ENCODE results near the gene MTSS2.

The MTSS2 gene

GRCh38 chr16:70676675-70677498, 9.0 kb downstream of the MTSS2 start:
- TF ChIP-seq RARB (CRISPR knock-in tag; IDR thresholded peaks at IDR 0.05) (no peak), ZNF565 (CRISPR knock-in tag; conservative IDR thresholded peaks at IDR 0.05; ENCODE audit: low read depth) (no peak), BACH2 (CRISPR knock-in tag; IDR thresholded peaks at IDR 0.05; ENCODE audit: borderline replicate concordance) (no peak), GLIS3 (CRISPR knock-in tag; IDR thresholded peaks at IDR 0.05) (no peak), TCF4 (CRISPR knock-in tag; IDR thresholded peaks at IDR 0.05; ENCODE audit: borderline replicate concordance) (no peak), OSR1 (CRISPR knock-in tag; IDR thresholded peaks at IDR 0.05) (no peak), TOX (CRISPR knock-in tag; IDR thresholded peaks at IDR 0.05; ENCODE audit: borderline replicate concordance) (no peak), ESRRG (CRISPR knock-in tag; IDR thresholded peaks at IDR 0.05) (no peak), ZC3H10 (CRISPR knock-in tag; IDR thresholded peaks at IDR 0.05) (no peak), POU6F1 (CRISPR knock-in tag; IDR thresholded peaks at IDR 0.05; ENCODE audit: borderline replicate concordance, low read depth) (no peak), CSDC2 (CRISPR knock-in tag; IDR thresholded peaks at IDR 0.05) (no peak), PPARA (CRISPR knock-in tag; IDR thresholded peaks at IDR 0.05; ENCODE audit: borderline replicate concordance) (no peak), SNAI2 (CRISPR knock-in tag; IDR thresholded peaks at IDR 0.05) (no peak), ZFP30 (CRISPR knock-in tag; IDR thresholded peaks at IDR 0.05) (no peak), CSRNP3 (CRISPR knock-in tag; IDR thresholded peaks at IDR 0.05) (no peak), ZNF70 (CRISPR knock-in tag; IDR thresholded peaks at IDR 0.05) (no peak), ARNTL (CRISPR knock-in tag; IDR thresholded peaks at IDR 0.05; ENCODE audit: borderline replicate concordance, low read depth) (no peak), ZNF8 (CRISPR knock-in tag; IDR thresholded peaks at IDR 0.05) (no peak)
- TF ChIP-seq, protein P1, sequence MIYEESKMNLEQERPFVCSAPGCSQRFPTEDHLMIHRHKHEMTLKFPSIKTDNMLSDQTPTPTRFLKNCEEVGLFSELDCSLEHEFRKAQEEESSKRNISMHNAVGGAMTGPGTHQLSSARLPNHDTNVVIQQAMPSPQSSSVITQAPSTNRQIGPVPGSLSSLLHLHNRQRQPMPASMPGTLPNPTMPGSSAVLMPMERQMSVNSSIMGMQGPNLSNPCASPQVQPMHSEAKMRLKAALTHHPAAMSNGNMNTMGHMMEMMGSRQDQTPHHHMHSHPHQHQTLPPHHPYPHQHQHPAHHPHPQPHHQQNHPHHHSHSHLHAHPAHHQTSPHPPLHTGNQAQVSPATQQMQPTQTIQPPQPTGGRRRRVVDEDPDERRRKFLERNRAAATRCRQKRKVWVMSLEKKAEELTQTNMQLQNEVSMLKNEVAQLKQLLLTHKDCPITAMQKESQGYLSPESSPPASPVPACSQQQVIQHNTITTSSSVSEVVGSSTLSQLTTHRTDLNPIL (CRISPR knock-in tag; IDR thresholded peaks at IDR 0.05; ENCODE audit: low read depth): no peak
- TF ChIP-seq, protein P2, sequence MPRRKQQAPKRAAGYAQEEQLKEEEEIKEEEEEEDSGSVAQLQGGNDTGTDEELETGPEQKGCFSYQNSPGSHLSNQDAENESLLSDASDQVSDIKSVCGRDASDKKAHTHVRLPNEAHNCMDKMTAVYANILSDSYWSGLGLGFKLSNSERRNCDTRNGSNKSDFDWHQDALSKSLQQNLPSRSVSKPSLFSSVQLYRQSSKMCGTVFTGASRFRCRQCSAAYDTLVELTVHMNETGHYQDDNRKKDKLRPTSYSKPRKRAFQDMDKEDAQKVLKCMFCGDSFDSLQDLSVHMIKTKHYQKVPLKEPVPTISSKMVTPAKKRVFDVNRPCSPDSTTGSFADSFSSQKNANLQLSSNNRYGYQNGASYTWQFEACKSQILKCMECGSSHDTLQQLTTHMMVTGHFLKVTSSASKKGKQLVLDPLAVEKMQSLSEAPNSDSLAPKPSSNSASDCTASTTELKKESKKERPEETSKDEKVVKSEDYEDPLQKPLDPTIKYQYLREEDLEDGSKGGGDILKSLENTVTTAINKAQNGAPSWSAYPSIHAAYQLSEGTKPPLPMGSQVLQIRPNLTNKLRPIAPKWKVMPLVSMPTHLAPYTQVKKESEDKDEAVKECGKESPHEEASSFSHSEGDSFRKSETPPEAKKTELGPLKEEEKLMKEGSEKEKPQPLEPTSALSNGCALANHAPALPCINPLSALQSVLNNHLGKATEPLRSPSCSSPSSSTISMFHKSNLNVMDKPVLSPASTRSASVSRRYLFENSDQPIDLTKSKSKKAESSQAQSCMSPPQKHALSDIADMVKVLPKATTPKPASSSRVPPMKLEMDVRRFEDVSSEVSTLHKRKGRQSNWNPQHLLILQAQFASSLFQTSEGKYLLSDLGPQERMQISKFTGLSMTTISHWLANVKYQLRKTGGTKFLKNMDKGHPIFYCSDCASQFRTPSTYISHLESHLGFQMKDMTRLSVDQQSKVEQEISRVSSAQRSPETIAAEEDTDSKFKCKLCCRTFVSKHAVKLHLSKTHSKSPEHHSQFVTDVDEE (CRISPR knock-in tag; IDR thresholded peaks at IDR 0.05): no peak
- no peak for ATAC-seq

- no peak for TF ChIP-seq CSDC2 (CRISPR knock-in tag; IDR thresholded peaks at IDR 0.05)
- no peak for TF ChIP-seq ZFP30 (CRISPR knock-in tag; IDR thresholded peaks at IDR 0.05)
- TF ChIP-seq ZNF70 (CRISPR knock-in tag; IDR thresholded peaks at IDR 0.05): no peak
- no peak for TF ChIP-seq SNAI2 (CRISPR knock-in tag; IDR thresholded peaks at IDR 0.05)
- no peak for ATAC-seq
Observed at GRCh38 chr16:70675851-70676513, 9.9 kb downstream of the MTSS2 start.

DNA sequence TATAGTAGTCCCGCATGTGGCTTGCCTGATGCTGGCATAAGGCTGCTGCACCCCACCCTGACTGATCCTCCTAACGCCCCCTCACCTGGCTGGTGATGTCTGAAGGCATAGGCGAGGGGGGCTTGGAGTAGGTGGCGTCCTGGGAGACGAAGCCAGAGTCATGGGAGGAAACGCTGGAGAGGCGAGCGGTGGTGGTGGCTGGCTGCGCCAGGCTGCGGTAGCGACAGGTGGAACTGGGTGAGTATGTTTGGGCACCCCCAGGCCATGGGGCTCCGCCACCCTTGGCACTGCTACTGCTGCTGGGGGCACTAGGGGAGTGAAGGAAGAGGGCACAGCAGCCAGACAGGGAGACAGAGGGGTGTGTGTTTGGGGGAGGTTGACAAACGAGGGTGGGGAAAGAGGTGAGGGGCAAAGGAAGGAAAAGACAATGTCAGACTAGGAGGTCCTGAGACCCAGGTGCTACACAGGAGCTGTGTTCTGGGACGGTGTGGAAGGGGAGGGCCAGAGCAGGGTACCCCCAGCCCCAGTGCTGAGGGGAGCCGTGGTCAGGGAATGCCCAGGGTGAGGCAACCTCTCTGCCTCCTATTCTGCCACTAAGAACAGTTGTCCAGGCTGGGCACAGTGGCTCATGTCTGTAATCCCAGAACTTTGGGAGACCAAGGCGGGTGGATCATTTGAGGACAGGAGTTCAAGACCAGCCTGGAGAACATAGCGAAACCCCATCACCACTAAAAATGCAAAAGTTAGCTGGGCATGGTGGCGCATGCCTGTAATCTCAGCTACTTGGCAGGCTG, 11.4 kb downstream of the MTSS2 start:
- ATAC-seq: no peak; the same call in 1 of the 3 replicates
- no peak for TF ChIP-seq TOX (CRISPR knock-in tag; IDR thresholded peaks at IDR 0.05; ENCODE audit: borderline replicate concordance)
- no peak for TF ChIP-seq SNAI2 (CRISPR knock-in tag; IDR thresholded peaks at IDR 0.05)
- no peak for TF ChIP-seq TCF4 (CRISPR knock-in tag; IDR thresholded peaks at IDR 0.05; ENCODE audit: borderline replicate concordance)
- no peak for TF ChIP-seq ZNF8 (CRISPR knock-in tag; IDR thresholded peaks at IDR 0.05)
- TF ChIP-seq ZFP3 (CRISPR knock-in tag; IDR thresholded peaks at IDR 0.05): no peak
- no peak for TF ChIP-seq ISL1 (CRISPR knock-in tag; IDR thresholded peaks at IDR 0.05)
- TF ChIP-seq OSR1 (CRISPR knock-in tag; IDR thresholded peaks at IDR 0.05): no peak
- TF ChIP-seq GLIS3 (CRISPR knock-in tag; IDR thresholded peaks at IDR 0.05): no peak
- no peak for TF ChIP-seq POU6F1 (CRISPR knock-in tag; IDR thresholded peaks at IDR 0.05; ENCODE audit: borderline replicate concordance, low read depth)
- TF ChIP-seq, protein P2 (CRISPR knock-in tag; IDR thresholded peaks at IDR 0.05): no peak
- no peak for TF ChIP-seq ZNF565 (CRISPR knock-in tag; conservative IDR thresholded peaks at IDR 0.05; ENCODE audit: low read depth)

Data from SK-N-SH treated with all-trans-retinoic acid at 6 μM for 48 hours (cell line).